Posterior vena cava (tissue), 2 donors: ENCODE data around the gene ERC1. TPM values are rescaled to one million over a fixed set of nuclear protein-coding genes. Genes with fewer than 3 reads are reported as not detected.

ENCODE experiments used
- DNase-seq: peaks from one replicate; pipeline ENCODE4 v3.0.0-alpha.2; 2020; ENCODE audit warnings: low spot score
- intact Hi-C, 2 donors: fragments of 100-400 bp; cut with DNase I; formaldehyde crosslinking; loops; one replicate each; pipeline versions ENCODE4 v1.14.1 to v1.14.2; 2022 to 2023
- total RNA-seq, 2 donors: library from RNA; stranded (reverse); fragmentation: NEBNext Ultra II Directional; extraction: Animal tissue kit (Norgen Biotek cat#: 25700); gene quantifications; one replicate each; pipeline ENCODE4 v1.2.1, GENCODE V29; 2021
- donor health status: DM: yes; HTN: yes; CAD: no.
- donor health status: DM: yes; HTN: yes; CAD: no.

ERC1 gene
- total RNA-seq, 2 donors from 2014 or later, result 84.0 to 92.2 TPM

GRCh38 chr12:1501001-1501400 is 510.0 kb downstream of the ERC1 start:
- intact Hi-C loops, result loop anchor here in 1 of 2 donors (5.0 kb wide), 1 partner anchor 1229 kb away; no protein-coding TSS in a partner anchor

GRCh38 chr12:1501695-1502378 is 510.8 kb downstream of the ERC1 start:
- intact Hi-C loops, result loop anchor here in 1 of 2 donors (5.0 kb wide), 1 partner anchor 1230 kb away; no protein-coding TSS in a partner anchor

More at GRCh38 chr12:1501001-1501400, 510.0 kb downstream of the ERC1 start:
- no peak for DNase-seq

GRCh38 chr12:1502379-1502720 is 511.3 kb downstream of the ERC1 start:
- intact Hi-C loops, result loop anchor here in 1 of 2 donors (5.0 kb wide), 1 partner anchor 1230 kb away; no protein-coding TSS in a partner anchor

More at GRCh38 chr12:1501695-1502378, 510.8 kb downstream of the ERC1 start:
- no peak for DNase-seq

GRCh38 chr12:1502831-1503230 is 511.8 kb downstream of the ERC1 start:
- intact Hi-C loops, result loop anchor here in 1 of 2 donors (5.0 kb wide), 1 partner anchor 1231 kb away; no protein-coding TSS in a partner anchor

More at GRCh38 chr12:1502379-1502720, 511.3 kb downstream of the ERC1 start:
- no peak for DNase-seq

GRCh38 chr12:1503281-1503711 is 512.3 kb downstream of the ERC1 start:
- DNase-seq, result no peak
- intact Hi-C loops, result loop anchor here in 1 of 2 donors (5.0 kb wide), 1 partner anchor 1231 kb away; no protein-coding TSS in a partner anchor

More at GRCh38 chr12:1502831-1503230, 511.8 kb downstream of the ERC1 start:
- no peak for DNase-seq

GRCh38 chr12:1504304-1504894 is 513.4 kb downstream of the ERC1 start:
- no peak for DNase-seq
- intact Hi-C loops, result loop anchor here in 1 of 2 donors (5.0 kb wide), 1 partner anchor 1232 kb away; no protein-coding TSS in a partner anchor

GRCh38 chr12:1504895-1505311 is 513.9 kb downstream of the ERC1 start:
- DNase-seq, result no peak
- intact Hi-C loops, result loop anchor here in 1 of 2 donors (5.0 kb wide), 1 partner anchor 1233 kb away; no protein-coding TSS in a partner anchor

- DNase-seq, result no peak
- intact Hi-C loops, result no loop called here
Measured at GRCh38 chr12:1505576-1505975, 514.6 kb downstream of the ERC1 start.

GRCh38 chr12:1507308-1507707 is 516.3 kb downstream of the ERC1 start:
- intact Hi-C loops, result no loop called here
- DNase-seq, result no peak

GRCh38 chr12:1509413-1510052 is 518.5 kb downstream of the ERC1 start:
- DNase-seq, result no peak
- intact Hi-C loops, result no loop called here

GRCh38 chr12:1510056-1510812 is 519.2 kb downstream of the ERC1 start:
- intact Hi-C loops, result no loop called here
- no peak for DNase-seq

GRCh38 chr12:1515010-1515409 is 524.0 kb downstream of the ERC1 start:
- no peak for DNase-seq
- intact Hi-C loops, result no loop called here

- DNase-seq, result no peak
- intact Hi-C loops, result no loop called here
Measured at GRCh38 chr12:1515428-1515827, 524.4 kb downstream of the ERC1 start.

GRCh38 chr12:1517007-1517406 is 526.0 kb downstream of the ERC1 start:
- no peak for DNase-seq

GRCh38 chr12:1517734-1518525 is 526.9 kb downstream of the ERC1 start:
- DNase-seq, result no peak
- intact Hi-C loops, result no loop called here

More at GRCh38 chr12:1517007-1517406, 526.0 kb downstream of the ERC1 start:
- intact Hi-C loops, result no loop called here

GRCh38 chr12:1518591-1519516 is 527.8 kb downstream of the ERC1 start:
- intact Hi-C loops, result no loop called here
- DNase-seq, result no peak

GRCh38 chr12:1519642-1520041 is 528.6 kb downstream of the ERC1 start:
- intact Hi-C loops, result no loop called here
- peak; percentile 69 for DNase-seq
